Posterior cingulate gyrus (tissue), 11 donors: ENCODE data around the gene JARID2.
"Not testable (repeated sequence)": the region's sequence is repeated elsewhere in the genome, so short reads cannot be mapped to it uniquely, and the experiment has no call there.

Experiments
- DNase-seq, 10 donors: peaks; one replicate each; pipeline versions ENCODE4 v3.0.0 to v3.0.0-alpha.2; 2020 to 2021; ENCODE audit warnings: mixed read lengths in 3 of 10
- intact Hi-C: fragments of 100-400 bp; cut with DNase I; formaldehyde crosslinking; loops from one replicate; pipeline ENCODE4 v1.15.1; 2023

JARID2 gene

GRCh38 chr6:15408758-15409157 lies 162.9 kb downstream of the JARID2 start:
- DNase-seq, result no peak
- intact Hi-C loops, result loop anchor here (5.0 kb wide), 1 partner anchor 34 kb away; no protein-coding TSS in a partner anchor

DNA sequence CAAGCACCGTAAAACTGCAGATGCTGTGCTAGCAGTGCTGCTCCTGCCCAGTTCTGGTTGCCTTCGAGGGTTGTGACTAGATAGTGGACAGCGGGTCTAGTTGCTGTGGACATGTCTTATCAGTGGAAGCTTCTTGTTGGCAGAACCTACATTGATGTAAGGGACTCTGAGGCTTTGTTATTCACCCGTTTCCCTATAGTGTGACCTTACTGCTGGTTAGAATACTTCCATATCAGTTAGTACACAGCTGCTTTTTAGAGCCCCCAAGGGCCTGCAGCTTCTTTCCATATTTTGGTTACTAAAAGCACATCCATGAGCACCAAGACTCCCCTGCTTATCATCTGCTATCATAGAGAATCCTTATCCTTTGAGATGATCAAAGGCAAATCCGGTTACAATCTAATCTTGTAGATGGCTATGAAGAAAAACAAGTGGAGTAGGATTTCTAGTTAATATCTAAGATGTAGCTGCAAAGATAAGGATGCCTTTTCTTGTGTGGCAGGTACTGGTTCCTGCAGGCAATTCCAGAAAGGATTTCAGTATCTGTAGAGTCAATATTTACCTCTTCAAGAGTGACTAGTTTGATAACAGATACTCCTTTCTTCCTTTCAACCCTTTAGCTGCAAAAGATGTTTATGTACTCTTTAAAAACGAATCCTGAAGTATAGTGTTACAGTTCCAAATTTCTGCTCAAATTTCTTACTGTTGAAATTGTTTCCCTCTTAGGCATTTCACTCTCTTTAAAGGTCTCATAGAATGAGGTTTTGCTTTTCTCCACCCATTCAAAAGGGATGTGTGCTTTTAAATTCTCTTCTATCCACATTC lies 163.6 kb downstream of the JARID2 start:
- intact Hi-C loops, result loop anchor here (5.0 kb wide), 1 partner anchor 33 kb away; no protein-coding TSS in a partner anchor
- DNase-seq, result peak in 1 of 10 donors; percentile 22

DNA sequence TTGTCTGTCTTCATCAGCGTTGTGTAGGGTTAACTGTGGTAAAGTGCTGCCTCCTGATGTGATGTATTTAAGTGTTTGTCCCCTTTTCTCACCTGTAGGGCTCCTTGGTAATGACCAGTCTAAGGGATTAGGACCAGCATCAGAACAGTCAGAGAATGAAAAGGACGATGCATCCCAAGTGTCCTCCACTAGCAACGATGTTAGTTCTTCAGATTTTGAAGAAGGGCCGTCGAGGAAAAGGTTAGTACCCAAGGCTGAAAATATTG lies 164.2 kb downstream of the JARID2 start:
- intact Hi-C loops, result no loop called here
- DNase-seq, result no peak

DNA sequence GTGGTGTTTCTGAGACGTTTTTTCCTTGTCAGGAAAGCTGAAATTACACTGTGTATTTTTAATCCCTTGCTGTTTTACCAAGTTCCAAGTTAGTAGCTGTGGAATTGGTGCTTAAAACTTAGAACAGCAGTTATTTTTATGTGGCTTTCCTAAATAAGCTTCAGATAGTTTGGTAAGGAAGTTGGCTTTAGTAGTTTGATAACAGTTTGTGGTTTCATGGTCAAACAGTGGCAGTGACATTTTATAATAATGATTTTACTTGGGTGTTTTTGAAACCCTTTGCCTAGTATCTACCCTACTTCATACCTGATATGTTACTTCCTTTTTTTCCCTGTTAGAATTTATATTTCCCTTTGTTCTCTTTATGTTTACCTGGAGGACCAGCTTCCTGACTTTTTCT lies 164.9 kb downstream of the JARID2 start:
- intact Hi-C loops, result no loop called here
- no peak for DNase-seq

GRCh38 chr6:15411766-15412165 lies 165.9 kb downstream of the JARID2 start:
- intact Hi-C loops, result no loop called here
- no peak for DNase-seq

GRCh38 chr6:15412767-15413166 lies 166.9 kb downstream of the JARID2 start:
- intact Hi-C loops, result no loop called here

GRCh38 chr6:15413466-15414234 lies 167.8 kb downstream of the JARID2 start:
- no peak for DNase-seq
- intact Hi-C loops, result no loop called here

More at GRCh38 chr6:15412767-15413166, 166.9 kb downstream of the JARID2 start:
- DNase-seq, result no peak

DNA sequence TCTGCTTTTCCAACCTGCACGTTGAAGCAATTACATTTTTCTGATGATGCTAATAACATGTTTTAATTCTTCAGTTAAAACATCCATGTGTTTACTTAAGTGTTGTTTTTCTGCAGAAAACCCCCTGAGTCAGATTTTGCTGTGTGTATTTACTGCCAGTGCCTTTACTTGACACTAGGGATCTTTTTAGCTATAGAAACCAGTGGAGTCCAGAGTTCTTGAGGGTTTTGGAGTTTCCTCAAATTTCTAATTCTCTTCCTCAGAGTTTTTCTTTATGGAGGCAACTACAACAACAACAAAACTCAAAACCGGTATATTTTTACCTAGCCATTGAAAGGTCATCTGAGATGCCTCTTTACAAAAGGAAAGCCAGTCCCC lies 168.4 kb downstream of the JARID2 start:
- no peak for DNase-seq
- intact Hi-C loops, result no loop called here

- DNase-seq, intact Hi-C loops: not testable (repeated sequence)
Measured at GRCh38 chr6:15415622-15416021, 169.8 kb downstream of the JARID2 start.

GRCh38 chr6:15416932-15417509 lies 171.2 kb downstream of the JARID2 start:
- intact Hi-C loops, result no loop called here

DNA sequence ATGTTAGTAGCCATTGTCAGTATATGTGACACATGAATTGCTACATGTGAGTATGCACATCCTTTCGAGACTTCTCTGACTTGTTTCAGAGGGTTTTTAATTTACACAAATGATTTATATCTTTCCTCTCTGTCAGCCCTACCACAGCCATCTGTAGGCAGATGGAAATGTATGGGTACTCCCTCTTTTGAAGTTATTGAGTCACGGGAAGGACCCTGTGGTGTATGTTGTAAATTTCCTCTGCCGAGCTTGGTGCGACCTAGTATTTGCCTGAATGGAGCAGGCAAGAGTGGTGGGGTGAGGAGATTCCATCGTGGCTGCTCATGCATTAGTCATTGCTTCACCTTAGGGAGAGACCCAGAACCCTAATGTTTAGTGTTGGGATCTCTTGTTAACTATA lies 171.9 kb downstream of the JARID2 start:
- intact Hi-C loops, result no loop called here
- no peak for DNase-seq

More at GRCh38 chr6:15416932-15417509, 171.2 kb downstream of the JARID2 start:
- DNase-seq, result no peak

DNA sequence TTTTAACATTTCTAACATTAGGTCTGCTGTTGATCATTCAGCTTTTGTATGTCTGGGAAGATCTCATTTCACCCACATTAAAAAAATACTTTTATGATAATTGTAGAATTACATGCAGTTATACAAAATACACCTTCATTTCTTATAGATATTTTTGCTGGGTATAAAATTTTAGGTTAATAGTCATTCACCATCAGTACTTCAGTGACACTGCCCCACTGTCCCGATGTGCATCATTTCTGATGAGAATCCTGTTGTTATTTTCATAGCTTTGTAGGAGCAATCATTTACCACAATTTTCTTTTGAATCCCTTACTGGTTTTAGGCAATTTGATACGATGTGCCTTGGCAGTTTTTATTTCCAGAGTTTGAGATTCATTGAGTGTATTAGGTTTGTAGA lies 173.6 kb downstream of the JARID2 start:
- intact Hi-C loops, result no loop called here
- DNase-seq, result no peak

- intact Hi-C loops, result no loop called here
- DNase-seq, result no peak
Measured at GRCh38 chr6:15420959-15421438, 175.1 kb downstream of the JARID2 start.

GRCh38 chr6:15421945-15422733 lies 176.3 kb downstream of the JARID2 start:
- intact Hi-C loops, result no loop called here
- DNase-seq, result peak in 1 of 10 donors; percentile 27

DNA sequence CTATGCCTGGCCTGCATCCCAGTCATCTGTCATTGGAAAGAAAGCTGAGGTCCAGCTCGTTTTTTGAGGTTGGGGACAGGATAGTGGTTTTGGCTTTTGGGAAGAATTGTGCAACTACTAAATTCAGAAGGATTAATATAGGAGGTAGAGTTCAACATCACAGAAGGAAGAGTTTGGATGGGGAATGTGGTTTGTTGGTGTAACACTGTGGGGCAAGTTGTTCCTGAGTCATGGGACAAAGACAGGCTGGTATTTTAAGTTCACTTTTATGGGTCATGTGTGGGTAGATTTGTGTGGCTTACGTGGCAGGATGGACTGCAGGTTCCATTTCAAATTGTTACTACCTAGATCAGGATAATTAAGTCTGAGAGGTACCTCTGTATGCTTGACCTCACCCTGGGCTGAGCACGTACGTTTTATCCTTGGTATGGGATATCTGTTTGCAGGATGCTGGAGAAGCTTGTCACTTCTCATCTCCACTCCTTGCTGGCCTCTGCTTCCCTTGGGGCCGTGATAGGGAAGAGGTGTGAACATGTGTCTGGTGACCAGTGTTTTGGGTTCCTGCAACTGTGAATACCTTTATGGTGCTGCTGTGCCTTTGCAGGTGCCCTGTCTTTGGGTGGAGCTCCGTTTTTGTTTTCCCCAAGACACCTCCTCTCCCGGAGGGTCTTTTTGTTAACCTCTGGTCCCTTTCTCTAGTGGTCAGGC lies 177.6 kb downstream of the JARID2 start:
- intact Hi-C loops, result no loop called here
- DNase-seq, result no peak

GRCh38 chr6:15425947-15426346 lies 180.1 kb downstream of the JARID2 start:
- DNase-seq, result no peak
- intact Hi-C loops, result no loop called here

- intact Hi-C loops, result no loop called here
- no peak for DNase-seq
Measured at GRCh38 chr6:15426395-15426794, 180.5 kb downstream of the JARID2 start.

DNA sequence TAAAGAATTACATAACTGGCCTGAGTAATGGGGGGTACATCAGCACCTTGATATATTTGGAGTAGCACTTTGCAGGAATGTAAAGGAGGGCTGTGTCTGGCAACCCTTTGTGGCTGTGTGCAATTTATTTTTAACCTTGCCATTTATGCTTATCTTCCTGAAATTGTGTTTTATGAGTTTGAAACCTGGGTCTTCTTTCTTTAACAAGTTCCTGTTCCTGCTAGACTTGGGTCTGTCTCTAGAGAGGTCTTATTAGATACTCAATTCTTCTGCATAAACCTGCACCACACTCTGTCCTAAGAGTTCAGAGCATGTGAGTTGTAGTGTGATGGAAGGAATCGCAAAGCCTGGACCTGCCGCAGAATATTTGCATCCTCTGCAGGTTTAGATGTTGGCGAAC lies 181.0 kb downstream of the JARID2 start:
- no peak for DNase-seq
- intact Hi-C loops, result no loop called here

- DNase-seq, result no peak
- intact Hi-C loops, result no loop called here
Measured at GRCh38 chr6:15427331-15428070, 181.6 kb downstream of the JARID2 start.
